Measurements from ENCODE around the gene GJD4.

GJD4 gene

GRCh38 chr10:35626971-35627507 is 21.9 kb downstream of the GJD4 start:
- no peak for DNase-seq (ENCODE audit: low read depth)

GRCh38 chr10:35631404-35631803 is 26.3 kb downstream of the GJD4 start:
- DNase-seq (ENCODE audit: low read depth) = no peak

- no peak for DNase-seq (ENCODE audit: low read depth)
Measured at GRCh38 chr10:35632027-35632426, 26.9 kb downstream of the GJD4 start.

GRCh38 chr10:35633006-35633980 is 28.2 kb downstream of the GJD4 start:
- no peak for DNase-seq (ENCODE audit: low read depth)

GRCh38 chr10:35635576-35635975 is 30.4 kb downstream of the GJD4 start:
- DNase-seq (ENCODE audit: low read depth) = no peak

- no peak for DNase-seq (ENCODE audit: low read depth)
Measured at GRCh38 chr10:35636956-35637355, 31.8 kb downstream of the GJD4 start.

- no peak for DNase-seq (ENCODE audit: low read depth)
Measured at GRCh38 chr10:35637462-35637861, 32.3 kb downstream of the GJD4 start.

- no peak for DNase-seq (ENCODE audit: low read depth)
Measured at GRCh38 chr10:35638101-35638500, 33.0 kb downstream of the GJD4 start.

- DNase-seq (ENCODE audit: low read depth) = no peak
Measured at GRCh38 chr10:35639021-35639727, 34.0 kb downstream of the GJD4 start.

GRCh38 chr10:35639728-35640401 is 34.7 kb downstream of the GJD4 start:
- DNase-seq (ENCODE audit: low read depth) = no peak

GRCh38 chr10:35640474-35640873 is 35.3 kb downstream of the GJD4 start:
- no peak for DNase-seq (ENCODE audit: low read depth)

- no peak for DNase-seq (ENCODE audit: low read depth)
Measured at GRCh38 chr10:35640951-35641675, 36.0 kb downstream of the GJD4 start.

- no peak for DNase-seq (ENCODE audit: low read depth)
Measured at GRCh38 chr10:35641676-35642034, 36.5 kb downstream of the GJD4 start.

GRCh38 chr10:35642035-35642792 is 37.1 kb downstream of the GJD4 start, which contains the start of gene FZD8:
FZD8 (minus strand) TSS chr10:35642296; CDS start chr10:35641429, 867 bp downstream.
- DNase-seq (ENCODE audit: low read depth) = peak; percentile 49

GRCh38 chr10:35642793-35643114 is 37.6 kb downstream of the GJD4 start:
- DNase-seq (ENCODE audit: low read depth) = no peak

GRCh38 chr10:35643151-35644049 is 38.3 kb downstream of the GJD4 start:
- no peak for DNase-seq (ENCODE audit: low read depth)

- DNase-seq (ENCODE audit: low read depth) = no peak
Measured at GRCh38 chr10:35644050-35644950, 39.2 kb downstream of the GJD4 start.

GRCh38 chr10:35650894-35651293 is 45.8 kb downstream of the GJD4 start:
- no peak for DNase-seq (ENCODE audit: low read depth)

- DNase-seq (ENCODE audit: low read depth) = no peak
Measured at GRCh38 chr10:35652824-35653223, 47.7 kb downstream of the GJD4 start.
